ENCODE data around the gene VWC2. TPM values are rescaled to one million over a fixed set of nuclear protein-coding genes. Genes with fewer than 3 reads are reported as not detected.

The VWC2 gene
- total RNA-seq, 1 experiment from 2014 or later = not detected

DNA sequence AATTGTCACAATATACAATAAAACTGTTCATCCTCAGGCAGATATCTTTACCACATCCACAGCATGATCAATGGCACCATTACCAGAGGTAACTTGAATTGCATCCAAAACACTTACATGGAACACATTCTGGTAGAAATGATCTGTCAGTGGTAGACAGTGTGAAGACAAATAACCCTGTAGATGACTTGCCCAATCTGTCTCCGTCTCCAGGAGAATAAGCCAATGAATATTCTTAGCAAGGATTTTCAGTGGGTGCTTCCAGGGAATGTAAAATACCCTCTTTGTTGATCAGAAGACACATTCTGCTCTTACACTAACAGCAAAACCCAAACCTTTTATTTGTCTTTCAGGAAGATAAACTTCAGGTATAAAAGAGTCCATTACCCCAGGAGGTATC, 43.8 kb downstream of the VWC2 start:
- no peaks in the 10 kb centered on the region for H3K36me3 Mint-ChIP-seq (ENCODE audit: insufficient read depth, unreplicated experiment)
- Histone ChIP-seq H3K36me3 (ENCODE audit: control insufficient read depth, insufficient read depth, low read length) (no peaks in the 10 kb centered on the region), H3K4me1 (no peaks in the 10 kb centered on the region), H3K9me3 (no peaks in the 10 kb centered on the region), H3K4me3 (ENCODE audit: low read depth, low read length) (no peak overlapping the region), H3K27me3 (replicated peaks; ENCODE audit: control insufficient read depth, insufficient read depth, low read length) (no peaks in the 10 kb centered on the region)
- no peak overlapping the region for H3K27ac Mint-ChIP-seq (ENCODE audit: unreplicated experiment)
- intact Hi-C loops (cut with micrococcal nuclease; ENCODE audit: unreplicated experiment) = no loop called here
- peaks cover 3% of the 10 kb centered on the region for H3K27me3 Mint-ChIP-seq (ENCODE audit: insufficient read depth, unreplicated experiment)
- ChIA-PET CTCF (no interaction called here), POLR2A (no interaction called here)
- H3K4me1 Mint-ChIP-seq (ENCODE audit: low read depth, unreplicated experiment) = no peaks in the 10 kb centered on the region
- no TSS peak for BruUV-seq (replicated peaks)
- no peaks in the 10 kb centered on the region for H3K9me3 Mint-ChIP-seq (ENCODE audit: unreplicated experiment)
- DNase-seq = no peak
- TF ChIP-seq, protein P1, sequence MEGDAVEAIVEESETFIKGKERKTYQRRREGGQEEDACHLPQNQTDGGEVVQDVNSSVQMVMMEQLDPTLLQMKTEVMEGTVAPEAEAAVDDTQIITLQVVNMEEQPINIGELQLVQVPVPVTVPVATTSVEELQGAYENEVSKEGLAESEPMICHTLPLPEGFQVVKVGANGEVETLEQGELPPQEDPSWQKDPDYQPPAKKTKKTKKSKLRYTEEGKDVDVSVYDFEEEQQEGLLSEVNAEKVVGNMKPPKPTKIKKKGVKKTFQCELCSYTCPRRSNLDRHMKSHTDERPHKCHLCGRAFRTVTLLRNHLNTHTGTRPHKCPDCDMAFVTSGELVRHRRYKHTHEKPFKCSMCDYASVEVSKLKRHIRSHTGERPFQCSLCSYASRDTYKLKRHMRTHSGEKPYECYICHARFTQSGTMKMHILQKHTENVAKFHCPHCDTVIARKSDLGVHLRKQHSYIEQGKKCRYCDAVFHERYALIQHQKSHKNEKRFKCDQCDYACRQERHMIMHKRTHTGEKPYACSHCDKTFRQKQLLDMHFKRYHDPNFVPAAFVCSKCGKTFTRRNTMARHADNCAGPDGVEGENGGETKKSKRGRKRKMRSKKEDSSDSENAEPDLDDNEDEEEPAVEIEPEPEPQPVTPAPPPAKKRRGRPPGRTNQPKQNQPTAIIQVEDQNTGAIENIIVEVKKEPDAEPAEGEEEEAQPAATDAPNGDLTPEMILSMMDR (IDR thresholded peaks at IDR 0.05; ENCODE audit: insufficient read depth in 1 of 2, low read depth in 1 of 2, low read length in 1 of 2, severe bottlenecking in 1 of 2, unreplicated experiment in 1 of 2) = no peak
- H3K4me3 Mint-ChIP-seq (ENCODE audit: unreplicated experiment) = no peak overlapping the region

DNA sequence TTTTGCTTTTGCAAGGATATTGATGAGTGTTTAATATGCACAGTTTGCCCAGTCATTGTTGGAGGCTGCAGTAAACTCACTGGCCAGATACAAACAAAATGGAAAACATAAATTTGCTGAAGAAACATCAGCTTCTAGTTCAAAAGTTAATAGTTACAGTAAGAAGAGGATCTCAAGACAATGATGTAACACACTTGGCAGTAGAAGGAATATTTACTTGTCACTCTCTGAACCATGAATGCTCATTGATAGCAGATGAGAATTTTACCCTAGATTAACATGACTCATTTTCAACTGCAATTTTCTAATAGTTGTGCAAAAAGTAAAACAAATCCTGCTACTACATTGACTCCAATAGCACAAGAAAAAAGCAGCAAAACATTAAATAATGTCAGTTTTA, 47.7 kb downstream of the VWC2 start:
- no peaks in the 10 kb centered on the region for H3K36me3 Mint-ChIP-seq (ENCODE audit: insufficient read depth, unreplicated experiment)
- H3K27ac Mint-ChIP-seq (ENCODE audit: unreplicated experiment) = no peak overlapping the region
- no peaks in the 10 kb centered on the region for H3K9me3 Mint-ChIP-seq (ENCODE audit: unreplicated experiment)
- no peak overlapping the region for H3K4me3 Mint-ChIP-seq (ENCODE audit: unreplicated experiment)
- DNase-seq = no peak
- H3K27me3 ChIP-seq (replicated peaks; ENCODE audit: control insufficient read depth, insufficient read depth, low read length) = no peaks in the 10 kb centered on the region
- POLR2A ChIA-PET = no interaction called here
- intact Hi-C loops (cut with micrococcal nuclease; ENCODE audit: unreplicated experiment) = no loop called here
- no peak overlapping the region for H3K4me3 ChIP-seq (ENCODE audit: low read depth, low read length)
- H3K9me3 ChIP-seq = 0 out of 2 replicates have a peak, but pooled peaks cover 3% of the 10 kb centered on the region
- no peaks in the 10 kb centered on the region for H3K4me1 Mint-ChIP-seq (ENCODE audit: low read depth, unreplicated experiment)
- H3K36me3 ChIP-seq (ENCODE audit: control insufficient read depth, insufficient read depth, low read length) = no peaks in the 10 kb centered on the region
- no peaks in the 10 kb centered on the region for H3K27me3 Mint-ChIP-seq (ENCODE audit: insufficient read depth, unreplicated experiment)
- TF ChIP-seq, protein P1 (IDR thresholded peaks at IDR 0.05; ENCODE audit: insufficient read depth in 1 of 2, low read depth in 1 of 2, low read length in 1 of 2, severe bottlenecking in 1 of 2, unreplicated experiment in 1 of 2) = no peak
- no TSS peak for BruUV-seq (replicated peaks)
- H3K4me1 ChIP-seq = no peaks in the 10 kb centered on the region
- CTCF ChIA-PET = no interaction called here

DNA sequence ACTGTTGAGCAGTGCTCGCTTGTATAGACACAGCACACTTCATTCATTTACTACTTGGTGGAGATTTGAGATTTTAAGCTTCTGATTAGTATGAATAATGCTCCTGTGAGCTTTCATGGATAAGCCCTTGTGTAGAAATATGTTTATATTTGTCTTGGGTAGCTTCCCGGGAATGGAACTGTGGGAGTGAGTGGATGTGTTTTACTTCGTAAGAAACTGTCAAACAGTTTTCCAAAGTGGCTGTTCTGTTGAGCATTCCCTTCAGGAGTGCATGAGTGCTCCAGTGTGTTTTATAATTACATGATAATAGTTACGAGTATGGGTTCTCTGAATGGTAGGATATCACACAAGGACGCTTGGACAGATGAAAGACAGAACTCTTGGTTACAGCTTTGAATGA, 49.4 kb downstream of the VWC2 start:
- Mint-ChIP-seq H3K27ac (ENCODE audit: unreplicated experiment) (no peak overlapping the region), H3K4me1 (ENCODE audit: low read depth, unreplicated experiment) (no peaks in the 10 kb centered on the region), H3K9me3 (ENCODE audit: unreplicated experiment) (no peaks in the 10 kb centered on the region), H3K36me3 (ENCODE audit: insufficient read depth, unreplicated experiment) (no peaks in the 10 kb centered on the region), H3K4me3 (ENCODE audit: unreplicated experiment) (no peak overlapping the region), H3K27me3 (ENCODE audit: insufficient read depth, unreplicated experiment) (no peaks in the 10 kb centered on the region)
- intact Hi-C loops (cut with micrococcal nuclease; ENCODE audit: unreplicated experiment) = no loop called here
- ChIA-PET CTCF (no interaction called here), POLR2A (no interaction called here)
- TF ChIP-seq, protein P1 (IDR thresholded peaks at IDR 0.05; ENCODE audit: insufficient read depth in 1 of 2, low read depth in 1 of 2, low read length in 1 of 2, severe bottlenecking in 1 of 2, unreplicated experiment in 1 of 2) = no peak
- no peaks in the 10 kb centered on the region for H3K4me1 ChIP-seq
- H3K4me3 ChIP-seq (ENCODE audit: low read depth, low read length) = no peak overlapping the region
- 0 out of 2 replicates have a peak, but pooled peaks cover 3% of the 10 kb centered on the region for H3K9me3 ChIP-seq
- H3K27me3 ChIP-seq (replicated peaks; ENCODE audit: control insufficient read depth, insufficient read depth, low read length) = no peaks in the 10 kb centered on the region
- DNase-seq = no peak
- no TSS peak for BruUV-seq (replicated peaks)
- H3K36me3 ChIP-seq (ENCODE audit: control insufficient read depth, insufficient read depth, low read length) = no peaks in the 10 kb centered on the region
